CD14-positive monocyte (primary cell): ENCODE measurements around the gene HOXA2. TPM values are rescaled to one million over a fixed set of nuclear protein-coding genes. Genes with fewer than 3 reads are reported as not detected.

Experiments
- DNase-seq, 3 donors: peaks; one replicate each; pipeline ENCODE4 v3.0.0-alpha.2; 2011 to 2022
- H2AFZ ChIP-seq: 2 replicates; pipeline ENCODE4 v1.6.0; 2012; ENCODE audit warnings: mild to moderate bottlenecking, low read depth, low read length, inconsistent platforms; ENCODE audit not compliant: insufficient read depth, poor library complexity, severe bottlenecking
- H3K27ac ChIP-seq, 2 donors: 1 replicate in 1 of 2; 2 replicates in 1 of 2; pipeline ENCODE4 v1.5.1; 2012 to 2013; ENCODE audit warnings: low read length in 2 of 2, control low read depth in 1 of 2, inconsistent platforms in 1 of 2, low read depth in 1 of 2, mild to moderate bottlenecking in 1 of 2
- H3K27me3 ChIP-seq, 2 donors: one replicate each; pipeline versions ENCODE4 v1.6.0 to v1.6.1; 2011 to 2013; ENCODE audit warnings: low read length in 2 of 2; ENCODE audit not compliant: control insufficient read depth in 2 of 2, insufficient read depth in 2 of 2
- H3K36me3 ChIP-seq, 2 donors: replicated peaks in 1 of 2; 1 replicate in 1 of 2; 2 replicates in 1 of 2; pipeline versions ENCODE4 v1.5.1 to v1.6.1; 2012 to 2013; ENCODE audit warnings: low read length in 2 of 2, control low read depth in 1 of 2, inconsistent platforms in 1 of 2, mild to moderate bottlenecking in 1 of 2; ENCODE audit not compliant: insufficient read depth in 2 of 2, control insufficient read depth in 1 of 2
- H3K4me1 ChIP-seq, 2 donors: 1 replicate in 1 of 2; 2 replicates in 1 of 2; pipeline versions ENCODE4 v1.5.1 to v1.6.1; 2012 to 2013; ENCODE audit warnings: low read length in 2 of 2, control low read depth in 1 of 2, inconsistent platforms in 1 of 2, mild to moderate bottlenecking in 1 of 2, moderate library complexity in 1 of 2; ENCODE audit not compliant: insufficient read depth in 2 of 2, control insufficient read depth in 1 of 2
- H3K4me2 ChIP-seq: replicated peaks from 2 replicates; pipeline ENCODE3; 2012; ENCODE audit warnings: low read length, moderate library complexity, mild to moderate bottlenecking; ENCODE audit not compliant: poor library complexity, severe bottlenecking; ENCODE audit errors: extremely low read depth
- H3K4me3 ChIP-seq, 3 experiments: fragments of 200-600 bp in 1 of 3; sonication (generic) in 1 of 3; replicated peaks in 1 of 3; 1 replicate in 2 of 3; 2 replicates in 1 of 3; pipeline ENCODE4 v1.5.1; 2011 to 2013; ENCODE audit warnings: low read length in 3 of 3, mild to moderate bottlenecking in 3 of 3, control low read depth in 2 of 3, low read depth in 2 of 3, inconsistent platforms in 1 of 3, moderate library complexity in 1 of 3
- H3K79me2 ChIP-seq: 2 replicates; pipeline ENCODE4 v1.6.0; 2012; ENCODE audit warnings: mild to moderate bottlenecking, control low read depth, inconsistent platforms, low read length, moderate library complexity; ENCODE audit not compliant: insufficient read depth
- H3K9ac ChIP-seq: 2 replicates; pipeline ENCODE4 v1.6.0; 2017; ENCODE audit warnings: low read length, mild to moderate bottlenecking; ENCODE audit not compliant: insufficient read depth, poor library complexity, severe bottlenecking
- H3K9me3 ChIP-seq, 2 donors: replicated peaks in 1 of 2; 1 replicate in 1 of 2; 2 replicates in 1 of 2; pipeline versions ENCODE4 v1.5.1 to v1.6.1; 2012 to 2013; ENCODE audit warnings: low read length in 2 of 2, control low read depth in 1 of 2; ENCODE audit not compliant: control insufficient read depth in 1 of 2, insufficient read depth in 1 of 2
- H4K20me1 ChIP-seq: 2 replicates; pipeline ENCODE4 v1.6.0; 2012; ENCODE audit warnings: mild to moderate bottlenecking, low read length, control low read depth, moderate library complexity; ENCODE audit not compliant: insufficient read depth
- H3K27ac Mint-ChIP-seq, 7 donors: one replicate each; pipeline ENCODE4 v1.8.0; 2020; ENCODE audit warnings: mild to moderate bottlenecking in 7 of 7, mixed read lengths in 7 of 7, moderate library complexity in 6 of 7, inconsistent platforms in 2 of 7
- H3K27me3 Mint-ChIP-seq, 3 donors: one replicate each; pipeline ENCODE4 v1.8.0; 2021 to 2022; ENCODE audit warnings: low read depth in 3 of 3, mild to moderate bottlenecking in 3 of 3, mixed read lengths in 3 of 3, moderate library complexity in 3 of 3, inconsistent platforms in 1 of 3
- H3K36me3 Mint-ChIP-seq, 2 donors: one replicate each; pipeline ENCODE4 v1.8.0; 2020; ENCODE audit warnings: mixed read lengths in 2 of 2, inconsistent platforms in 1 of 2, mild to moderate bottlenecking in 1 of 2
- H3K4me1 Mint-ChIP-seq: one replicate; pipeline ENCODE4 v1.8.0; 2020; ENCODE audit warnings: mild to moderate bottlenecking, mixed read lengths
- H3K4me3 Mint-ChIP-seq, 2 donors: one replicate each; pipeline ENCODE4 v1.8.0; 2020; ENCODE audit warnings: mild to moderate bottlenecking in 2 of 2, mixed read lengths in 2 of 2, moderate library complexity in 1 of 2
- H3K9me3 Mint-ChIP-seq, 7 donors: one replicate each; pipeline ENCODE4 v1.8.0; 2020 to 2022; ENCODE audit warnings: mixed read lengths in 7 of 7, mild to moderate bottlenecking in 6 of 7, moderate library complexity in 6 of 7, inconsistent platforms in 2 of 7
- CTCF ChIP-seq: fragments of 200-600 bp; IDR thresholded peaks from one replicate; pipeline ENCODE4 v1.8.0; 2022; ENCODE audit warnings: antibody characterized with exemption, mild to moderate bottlenecking
- WGBS: methylation state at CpG from one replicate; pipeline ENCODE4 v1.1.5; 2013; ENCODE audit warnings: missing lambda C conversion rate; ENCODE audit not compliant: insufficient coverage; 5-methylcytosine and 5-hydroxymethylcytosine counted together
- intact Hi-C, 2 donors: fragments of 100-400 bp; cut with micrococcal nuclease; formaldehyde crosslinking; loops; one replicate each; pipeline versions ENCODE4 v1.15.0 to v1.15.1; 2023
- polyA plus RNA-seq, 3 donors: library from polyadenylated mRNA; depleted of rRNA in 1 of 3; unstranded in 2 of 3; stranded (reverse) in 1 of 3; fragments of 300-500 nt in 2 of 3; fragments of >200 nt in 1 of 3; fragmentation: Illumina TruSeq in 2 of 3; gene quantifications; 1 replicate in 2 of 3; 2 replicates in 1 of 3; pipeline ENCODE4 v1.2.3, GENCODE V29; 2012 to 2021

Gene HOXA2
- polyA plus RNA-seq, 3 donors, result not detected

- Histone ChIP-seq H2AFZ (no peak overlapping the region), H3K9me3 (no peaks in the 10 kb centered on the region), H3K79me2 (no peaks in the 10 kb centered on the region), H3K4me3 (no peak overlapping the region), H4K20me1 (no peaks in the 10 kb centered on the region), H3K27me3 (peaks cover 12 to 25% of the 10 kb centered on the region in 2 donors), H3K27ac (no peak overlapping the region), H3K9ac (no peak overlapping the region), H3K4me2 (no peak overlapping the region), H3K36me3 (no peaks in the 10 kb centered on the region), H3K4me1 (peaks cover 16 to 36% of the 10 kb centered on the region in 2 donors)
- no peak for TF ChIP-seq CTCF
- no peak for DNase-seq
- WGBS, result 100% methylated on average over 5 of the region's 18 CpGs
- Mint-ChIP-seq H3K9me3 (peaks cover 0 to 9% (median 0%) of the 10 kb centered on the region in 7 donors), H3K4me1 (peaks cover 41% of the 10 kb centered on the region), H3K27me3 (peaks cover 8 to 28% (median 10%) of the 10 kb centered on the region in 3 donors), H3K4me3 (no peak overlapping the region), H3K27ac (no peak overlapping the region), H3K36me3 (peaks cover 0 to 4% of the 10 kb centered on the region in 2 donors)
- intact Hi-C loops, result loop anchor here in 1 of 2 donors (2.0 kb wide), 1 partner anchor 37 kb away; no protein-coding TSS in a partner anchor
Measured at GRCh38 chr7:27133409-27134231, 31.1 kb upstream of the HOXA2 start.

GRCh38 chr7:27132978-27133377, 30.5 kb upstream of the HOXA2 start:
- Histone ChIP-seq H4K20me1 (no peaks in the 10 kb centered on the region), H3K9me3 (no peaks in the 10 kb centered on the region), H3K79me2 (no peaks in the 10 kb centered on the region), H3K9ac (no peak overlapping the region), H3K4me3 (no peak overlapping the region), H3K36me3 (no peaks in the 10 kb centered on the region), H3K4me2 (no peak overlapping the region), H3K27me3 (peaks cover 12 to 25% of the 10 kb centered on the region in 2 donors), H3K27ac (no peak overlapping the region), H2AFZ (no peak overlapping the region), H3K4me1 (peaks cover 16 to 36% of the 10 kb centered on the region in 2 donors)
- H3K9me3 Mint-ChIP-seq, result peaks cover 0 to 9% (median 0%) of the 10 kb centered on the region in 7 donors
- TF ChIP-seq CTCF, result no peak
- 79% methylated on average over 3 of the region's 6 CpGs for whole genome bisulfite sequencing
- peaks cover 8 to 28% (median 10%) of the 10 kb centered on the region in 3 donors for H3K27me3 Mint-ChIP-seq
- H3K4me1 Mint-ChIP-seq, result peaks cover 41% of the 10 kb centered on the region
- no peak for DNase-seq
- H3K4me3 Mint-ChIP-seq, result no peak overlapping the region
- intact Hi-C loops, result no loop called here
- no peak overlapping the region for H3K27ac Mint-ChIP-seq
- peaks cover 0 to 4% of the 10 kb centered on the region in 2 donors for H3K36me3 Mint-ChIP-seq
